Measurements from ENCODE around the gene INSC. TPM values are rescaled to one million over a fixed set of nuclear protein-coding genes. Genes with fewer than 3 reads are reported as not detected.
A peak's percentile ranks its signal among the peaks of the same experiment; 100 is the strongest.

The INSC gene
- total RNA-seq, 2 donors from 2014 or later, result 1.0 TPM; not detected in 1

- no peak for DNase-seq (ENCODE audit: low spot score)
- H3K27ac ChIP-seq, result no peak overlapping the region
- no peak overlapping the region for H3K4me3 ChIP-seq
- peaks cover 0 to 22% of the 10 kb centered on the region in 2 donors for H3K4me1 ChIP-seq
- no peaks in the 10 kb centered on the region for H3K9me3 ChIP-seq
- no peaks in the 10 kb centered on the region for H3K27me3 ChIP-seq
- no peak for TF ChIP-seq CTCF (IDR thresholded peaks at IDR 0.05)
- no peaks in the 10 kb centered on the region for H3K36me3 ChIP-seq
These were observed 5.1 kb downstream of the INSC start for GRCh38 chr11:15119826-15120225.

GRCh38 chr11:15123849-15124248 lies 9.1 kb downstream of the INSC start:
- Histone ChIP-seq H3K4me1 (peaks cover 0 to 19% of the 10 kb centered on the region in 2 donors), H3K27me3 (no peaks in the 10 kb centered on the region), H3K27ac (no peak overlapping the region), H3K4me3 (no peak overlapping the region), H3K36me3 (no peaks in the 10 kb centered on the region), H3K9me3 (no peaks in the 10 kb centered on the region)
- DNase-seq (ENCODE audit: low spot score), result peak; percentile 9
- no peak for TF ChIP-seq CTCF (IDR thresholded peaks at IDR 0.05)

- no peaks in the 10 kb centered on the region for H3K36me3 ChIP-seq
- no peak overlapping the region for H3K27ac ChIP-seq
- H3K4me3 ChIP-seq, result no peak overlapping the region
- peaks cover 0 to 19% of the 10 kb centered on the region in 2 donors for H3K4me1 ChIP-seq
- TF ChIP-seq CTCF (IDR thresholded peaks at IDR 0.05), result no peak
- H3K27me3 ChIP-seq, result no peaks in the 10 kb centered on the region
- H3K9me3 ChIP-seq, result no peaks in the 10 kb centered on the region
- DNase-seq (ENCODE audit: low spot score), result no peak
These were observed 9.8 kb downstream of the INSC start for GRCh38 chr11:15124528-15124927.

GRCh38 chr11:15127341-15127740 lies 12.6 kb downstream of the INSC start:
- Histone ChIP-seq H3K27ac (no peak overlapping the region), H3K27me3 (no peaks in the 10 kb centered on the region), H3K4me3 (no peak overlapping the region), H3K9me3 (no peaks in the 10 kb centered on the region), H3K36me3 (no peaks in the 10 kb centered on the region), H3K4me1 (peaks cover 0 to 12% of the 10 kb centered on the region in 2 donors)
- peak; percentile 32 for DNase-seq (ENCODE audit: low spot score)
- TF ChIP-seq CTCF (IDR thresholded peaks at IDR 0.05), result no peak

- DNase-seq (ENCODE audit: low spot score), result peak; percentile 28
- Histone ChIP-seq H3K27me3 (no peaks in the 10 kb centered on the region), H3K4me1 (peaks cover 0 to 10% of the 10 kb centered on the region in 2 donors), H3K4me3 (no peak overlapping the region), H3K36me3 (no peaks in the 10 kb centered on the region), H3K9me3 (no peaks in the 10 kb centered on the region), H3K27ac (no peak overlapping the region)
- TF ChIP-seq CTCF (IDR thresholded peaks at IDR 0.05), result no peak
These were observed 13.9 kb downstream of the INSC start for GRCh38 chr11:15128621-15129020.

- DNase-seq (ENCODE audit: low spot score), result no peak
- no peaks in the 10 kb centered on the region for H3K36me3 ChIP-seq
- H3K4me1 ChIP-seq, result peaks cover 0 to 6% of the 10 kb centered on the region in 2 donors
- no peak overlapping the region for H3K27ac ChIP-seq
- no peaks in the 10 kb centered on the region for H3K9me3 ChIP-seq
- H3K4me3 ChIP-seq, result no peak overlapping the region
- no peak for TF ChIP-seq CTCF (IDR thresholded peaks at IDR 0.05)
- H3K27me3 ChIP-seq, result no peaks in the 10 kb centered on the region
These were observed 21.4 kb downstream of the INSC start for GRCh38 chr11:15136166-15136565.

All from right atrium auricular region (tissue), 2 donors.